Ovary (tissue), 3 donors: ENCODE data around the gene DRD4.

Source experiments
- POLR2A ChIP-seq: fragments of 450-650 bp; IDR thresholded peaks from one replicate; pipeline ENCODE4 v1.6.1; 2017; ENCODE audit warnings: antibody characterized with exemption, mild to moderate bottlenecking, moderate library complexity
- TF ChIP-seq, protein P1 (sequence below), 3 donors: fragments of 450-650 bp in 2 of 3; fragments of 200-600 bp in 1 of 3; IDR thresholded peaks; one replicate each; pipeline versions ENCODE4 v1.5.1 to v1.8.0; 2016 to 2022; ENCODE audit warnings: antibody characterized with exemption in 3 of 3, mild to moderate bottlenecking in 1 of 3
- donor health status: DM: no; HTN: no; CAD: no.

DNA sequence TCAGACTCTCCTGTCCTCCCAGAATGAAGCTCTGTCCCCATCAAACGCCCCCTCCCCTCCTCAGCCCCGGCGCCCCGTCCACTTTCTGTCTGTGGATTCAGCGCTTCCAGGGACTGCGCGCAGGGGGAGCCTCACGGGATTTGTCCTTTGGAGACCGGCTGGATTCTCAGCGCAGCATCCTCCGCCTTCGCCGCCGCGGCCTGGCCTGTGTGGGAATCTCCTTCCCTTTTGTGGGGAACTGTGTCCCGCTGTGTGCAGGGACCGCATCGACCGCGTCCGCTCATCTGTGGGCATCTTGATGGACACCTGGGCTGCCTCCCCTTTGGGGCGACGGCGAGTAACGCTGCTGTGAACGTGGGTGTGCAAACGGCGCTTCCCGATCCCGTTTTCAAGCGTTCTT lies 9.0 kb upstream of the DRD4 start:
- TF ChIP-seq, protein P1, sequence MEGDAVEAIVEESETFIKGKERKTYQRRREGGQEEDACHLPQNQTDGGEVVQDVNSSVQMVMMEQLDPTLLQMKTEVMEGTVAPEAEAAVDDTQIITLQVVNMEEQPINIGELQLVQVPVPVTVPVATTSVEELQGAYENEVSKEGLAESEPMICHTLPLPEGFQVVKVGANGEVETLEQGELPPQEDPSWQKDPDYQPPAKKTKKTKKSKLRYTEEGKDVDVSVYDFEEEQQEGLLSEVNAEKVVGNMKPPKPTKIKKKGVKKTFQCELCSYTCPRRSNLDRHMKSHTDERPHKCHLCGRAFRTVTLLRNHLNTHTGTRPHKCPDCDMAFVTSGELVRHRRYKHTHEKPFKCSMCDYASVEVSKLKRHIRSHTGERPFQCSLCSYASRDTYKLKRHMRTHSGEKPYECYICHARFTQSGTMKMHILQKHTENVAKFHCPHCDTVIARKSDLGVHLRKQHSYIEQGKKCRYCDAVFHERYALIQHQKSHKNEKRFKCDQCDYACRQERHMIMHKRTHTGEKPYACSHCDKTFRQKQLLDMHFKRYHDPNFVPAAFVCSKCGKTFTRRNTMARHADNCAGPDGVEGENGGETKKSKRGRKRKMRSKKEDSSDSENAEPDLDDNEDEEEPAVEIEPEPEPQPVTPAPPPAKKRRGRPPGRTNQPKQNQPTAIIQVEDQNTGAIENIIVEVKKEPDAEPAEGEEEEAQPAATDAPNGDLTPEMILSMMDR (IDR thresholded peaks at IDR 0.05): no peak
- no peak for TF ChIP-seq POLR2A
